GM13977 (cell line): ENCODE data around the gene DHX15.

Experiments
- DNase-seq: peaks from one replicate; pipeline ENCODE4 v3.0.0; 2012; ENCODE audit warnings: low spot score
- in situ Hi-C: fragments of 300-500 bp; cut with MboI; formaldehyde crosslinking; loops from one replicate; pipeline ENCODE4 v1.12.0; 2022; ENCODE audit warnings: low sequenced_read_pairs, low pct_unique_long_range_greater_than_20kb, mixed read lengths, inconsistent platforms; ENCODE audit not compliant: unreplicated experiment
- TF ChIP-seq, protein P1 (sequence below): IDR thresholded peaks from 2 replicates; pipeline ENCODE4 v1.5.1; 2012; ENCODE audit warnings: mild to moderate bottlenecking, control low read depth; ENCODE audit not compliant: insufficient read depth; ENCODE audit errors: extremely low read depth, missing control alignments

Gene DHX15

DNA sequence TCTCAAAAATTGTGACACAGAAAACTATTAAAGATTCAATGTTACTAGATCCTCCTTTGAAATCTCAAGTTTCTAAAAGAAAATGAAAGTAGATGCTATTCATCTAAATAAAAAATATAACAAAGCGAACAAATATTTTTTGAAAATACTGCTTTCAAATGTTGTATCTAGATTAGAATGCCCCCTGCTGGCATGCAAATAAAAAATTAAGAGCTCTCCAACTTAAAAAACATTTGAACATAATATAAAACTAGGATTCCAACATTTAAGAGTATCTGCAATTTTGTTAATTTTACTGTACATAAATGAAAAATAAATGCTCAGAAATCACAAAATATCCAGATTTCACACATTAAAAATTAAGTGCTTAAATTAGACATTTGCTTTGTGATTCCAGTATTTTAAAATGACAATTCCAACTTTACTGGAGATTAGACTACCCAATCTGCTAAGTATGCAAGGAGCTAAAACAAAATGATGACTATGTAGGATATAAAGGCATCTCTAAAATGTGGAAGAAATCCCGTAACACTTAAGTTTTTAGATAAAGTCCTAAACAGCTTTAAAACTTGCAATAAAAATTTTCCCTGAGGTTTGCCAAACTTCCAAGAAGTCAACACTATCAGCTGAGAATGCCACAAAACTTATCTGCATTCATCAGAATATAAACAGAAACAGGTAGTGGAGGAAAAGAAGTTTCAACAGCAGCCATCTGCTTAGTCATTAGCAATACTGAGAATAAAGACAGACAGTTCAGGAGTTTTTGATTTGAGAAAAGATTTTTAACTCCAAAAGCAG, 32.7 kb downstream of the DHX15 start:
- in situ Hi-C loops = no loop called here
- DNase-seq = no peak
- TF ChIP-seq, protein P1, sequence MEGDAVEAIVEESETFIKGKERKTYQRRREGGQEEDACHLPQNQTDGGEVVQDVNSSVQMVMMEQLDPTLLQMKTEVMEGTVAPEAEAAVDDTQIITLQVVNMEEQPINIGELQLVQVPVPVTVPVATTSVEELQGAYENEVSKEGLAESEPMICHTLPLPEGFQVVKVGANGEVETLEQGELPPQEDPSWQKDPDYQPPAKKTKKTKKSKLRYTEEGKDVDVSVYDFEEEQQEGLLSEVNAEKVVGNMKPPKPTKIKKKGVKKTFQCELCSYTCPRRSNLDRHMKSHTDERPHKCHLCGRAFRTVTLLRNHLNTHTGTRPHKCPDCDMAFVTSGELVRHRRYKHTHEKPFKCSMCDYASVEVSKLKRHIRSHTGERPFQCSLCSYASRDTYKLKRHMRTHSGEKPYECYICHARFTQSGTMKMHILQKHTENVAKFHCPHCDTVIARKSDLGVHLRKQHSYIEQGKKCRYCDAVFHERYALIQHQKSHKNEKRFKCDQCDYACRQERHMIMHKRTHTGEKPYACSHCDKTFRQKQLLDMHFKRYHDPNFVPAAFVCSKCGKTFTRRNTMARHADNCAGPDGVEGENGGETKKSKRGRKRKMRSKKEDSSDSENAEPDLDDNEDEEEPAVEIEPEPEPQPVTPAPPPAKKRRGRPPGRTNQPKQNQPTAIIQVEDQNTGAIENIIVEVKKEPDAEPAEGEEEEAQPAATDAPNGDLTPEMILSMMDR = peak; percentile 21

DNA sequence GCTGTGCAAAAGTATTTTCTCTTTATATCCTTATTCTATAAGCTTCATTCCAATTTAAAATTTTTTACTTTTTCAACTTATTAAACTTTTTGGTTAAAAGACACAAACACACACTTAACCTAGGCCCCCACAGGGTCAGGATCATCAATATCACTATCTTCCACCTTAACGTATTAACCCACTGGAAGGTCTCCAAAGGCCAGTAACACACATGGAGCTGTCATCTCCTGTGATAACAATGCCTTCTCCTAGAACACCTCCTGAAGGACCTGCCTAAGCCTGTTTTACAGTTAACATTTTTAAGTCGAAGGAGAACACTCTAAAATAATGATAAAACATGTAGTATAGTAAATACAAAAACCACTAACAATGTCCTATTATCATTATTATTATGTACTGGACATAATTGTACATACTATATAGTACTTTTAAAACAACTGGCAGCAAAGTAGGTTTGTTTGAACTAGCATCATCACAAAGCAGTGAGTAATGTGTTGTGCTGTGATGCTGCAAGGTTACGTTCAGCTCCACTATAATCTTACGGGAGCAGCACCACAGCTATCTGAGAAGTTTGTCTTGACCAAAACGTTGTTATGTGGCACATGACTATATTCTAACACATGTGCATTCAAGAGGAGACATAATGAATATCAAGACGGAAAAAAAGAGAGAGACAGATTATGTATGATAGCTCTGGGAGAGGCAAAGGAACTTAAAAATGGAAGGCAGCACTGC, 33.7 kb downstream of the DHX15 start:
- in situ Hi-C loops = no loop called here
- no peak for DNase-seq
- TF ChIP-seq, protein P1 = no peak

DNA sequence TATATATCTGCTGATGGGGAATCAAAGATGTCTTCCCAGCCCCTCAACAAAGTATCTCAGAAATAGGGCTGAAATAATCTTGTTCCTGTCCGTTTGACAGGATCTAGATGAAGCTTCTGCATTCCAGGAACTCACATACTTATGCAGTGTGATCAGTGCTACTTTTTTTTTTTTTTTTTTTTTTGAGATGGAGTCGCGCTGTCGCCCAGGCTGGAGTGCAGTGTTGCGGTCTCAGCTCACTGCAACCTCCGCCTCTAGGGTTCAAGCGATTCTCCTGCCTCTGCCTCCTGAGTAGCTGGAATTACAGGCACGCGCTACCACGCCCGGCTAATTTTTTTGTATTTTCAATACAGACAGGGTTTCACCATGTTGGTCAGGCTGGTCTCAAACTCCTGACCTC, 36.4 kb downstream of the DHX15 start:
- DNase-seq = no peak
- TF ChIP-seq, protein P1 = no peak
- in situ Hi-C loops = no loop called here

DNA sequence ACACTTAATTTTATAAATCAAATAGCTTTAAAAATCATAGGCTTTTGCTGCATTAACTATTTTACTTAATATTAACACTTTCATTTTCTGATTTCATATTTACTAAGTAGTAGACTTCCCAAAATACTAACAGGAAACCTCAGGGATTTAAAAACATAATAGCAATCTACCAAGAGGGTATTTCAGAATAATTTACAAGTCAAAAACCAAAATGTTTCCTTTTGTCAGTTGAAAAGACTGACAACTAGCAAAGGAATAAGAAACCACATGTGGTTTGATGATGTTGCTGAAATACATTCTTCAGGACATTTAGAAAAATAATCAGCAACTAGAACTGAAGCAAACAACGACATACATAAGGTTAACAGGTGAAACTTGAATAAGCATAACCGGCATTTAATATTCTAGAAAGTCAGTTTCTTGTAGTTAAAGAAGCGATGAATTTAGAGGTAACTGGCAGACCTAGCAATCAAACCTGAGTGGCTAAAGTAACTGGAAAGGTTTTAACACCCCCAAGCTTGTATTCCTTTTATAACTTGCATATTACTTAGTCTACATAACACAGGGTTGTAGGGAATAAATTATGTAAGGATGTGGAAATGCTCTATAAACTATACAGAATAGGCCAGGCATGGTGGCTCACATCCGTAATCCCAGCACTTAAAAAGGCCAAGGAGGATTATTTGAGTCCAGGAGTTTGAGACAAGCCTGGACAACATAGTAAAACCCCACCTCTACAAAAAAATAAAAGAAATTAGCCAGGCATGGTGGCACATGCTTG, 40.0 kb downstream of the DHX15 start:
- DNase-seq = no peak
- in situ Hi-C loops = no loop called here
- TF ChIP-seq, protein P1 = no peak

DNA sequence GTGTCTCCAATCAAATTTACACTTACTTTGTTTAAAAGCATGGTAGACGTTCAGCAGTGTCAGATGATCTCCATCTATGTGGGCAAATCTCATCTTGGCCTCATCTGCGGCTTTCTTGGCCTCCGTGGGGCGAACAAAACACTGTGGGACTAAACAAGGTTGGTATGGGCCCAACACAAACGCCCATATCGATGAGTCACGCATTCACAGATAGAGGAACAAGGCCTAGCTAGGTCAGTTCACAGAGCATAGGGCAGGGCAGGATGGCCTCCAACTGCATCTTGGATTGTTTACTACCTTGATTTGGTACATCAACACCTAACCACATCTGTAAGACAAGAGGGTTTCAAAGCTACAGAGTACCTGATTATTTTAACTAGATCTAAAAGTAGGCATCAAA, 47.3 kb downstream of the DHX15 start:
- no peak for DNase-seq
- TF ChIP-seq, protein P1 = no peak
- in situ Hi-C loops = no loop called here

DNA sequence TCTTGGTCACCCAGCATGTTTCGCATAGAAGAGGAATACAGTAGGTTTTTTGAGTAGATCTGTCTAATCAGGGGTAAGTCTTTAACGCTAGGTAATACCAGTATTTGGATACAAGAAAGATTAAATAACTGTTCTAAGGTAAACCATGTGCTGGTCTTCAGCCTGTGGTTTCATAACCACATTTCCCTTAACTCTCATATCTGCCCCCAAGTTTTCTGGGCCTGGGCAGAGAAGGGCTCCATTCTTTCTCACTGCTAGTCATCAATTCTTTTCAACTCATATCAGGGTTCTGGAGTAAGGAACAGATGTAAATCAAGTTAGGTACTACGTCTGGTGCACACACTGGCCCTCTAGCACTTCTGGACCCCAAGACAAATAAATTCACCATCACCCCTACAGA, 49.0 kb downstream of the DHX15 start:
- TF ChIP-seq, protein P1 = no peak
- no peak for DNase-seq
- in situ Hi-C loops = no loop called here
